ENCODE measurements around the gene HOXD10.

HOXD10 gene

DNA sequence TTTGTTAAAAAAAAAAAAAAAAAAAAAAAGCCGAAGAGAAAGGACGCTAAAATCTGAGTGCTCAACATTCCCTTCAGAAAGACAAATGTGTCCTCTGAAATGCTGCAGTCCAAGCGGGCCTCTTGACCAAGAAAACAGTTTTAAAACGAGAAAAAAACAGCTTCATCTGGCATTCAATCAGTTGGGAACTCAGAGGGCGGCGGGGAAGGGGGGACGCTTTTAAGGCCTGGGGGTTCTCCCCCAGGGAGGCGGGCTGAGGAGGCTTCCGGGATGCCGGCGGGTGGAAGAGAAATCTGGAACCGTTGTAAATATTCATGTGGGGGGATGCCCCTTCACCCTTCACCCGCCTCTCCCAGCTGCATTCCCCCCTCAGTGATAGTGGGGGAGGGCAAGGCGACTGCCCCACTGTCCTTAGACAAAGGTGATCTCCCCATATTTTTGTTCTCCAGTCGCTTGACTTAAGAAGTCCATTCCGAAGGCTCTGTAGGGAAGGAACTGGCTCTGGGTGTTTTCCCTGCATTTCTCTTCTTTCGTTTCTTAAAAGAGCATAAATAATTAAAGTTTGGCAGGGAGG lies 12.7 kb upstream of the HOXD10 start:
- TF ChIP-seq CTCF (IDR thresholded peaks at IDR 0.05; ENCODE audit: low read depth, low read length), result no peak
- DNase-seq (ENCODE audit: low read depth in 2 of 2), result no peak
- H3K4me3 ChIP-seq (replicated peaks in 1 of 2; ENCODE audit: low read depth in 2 of 2, low read length in 2 of 2), result no peak overlapping the region

DNA sequence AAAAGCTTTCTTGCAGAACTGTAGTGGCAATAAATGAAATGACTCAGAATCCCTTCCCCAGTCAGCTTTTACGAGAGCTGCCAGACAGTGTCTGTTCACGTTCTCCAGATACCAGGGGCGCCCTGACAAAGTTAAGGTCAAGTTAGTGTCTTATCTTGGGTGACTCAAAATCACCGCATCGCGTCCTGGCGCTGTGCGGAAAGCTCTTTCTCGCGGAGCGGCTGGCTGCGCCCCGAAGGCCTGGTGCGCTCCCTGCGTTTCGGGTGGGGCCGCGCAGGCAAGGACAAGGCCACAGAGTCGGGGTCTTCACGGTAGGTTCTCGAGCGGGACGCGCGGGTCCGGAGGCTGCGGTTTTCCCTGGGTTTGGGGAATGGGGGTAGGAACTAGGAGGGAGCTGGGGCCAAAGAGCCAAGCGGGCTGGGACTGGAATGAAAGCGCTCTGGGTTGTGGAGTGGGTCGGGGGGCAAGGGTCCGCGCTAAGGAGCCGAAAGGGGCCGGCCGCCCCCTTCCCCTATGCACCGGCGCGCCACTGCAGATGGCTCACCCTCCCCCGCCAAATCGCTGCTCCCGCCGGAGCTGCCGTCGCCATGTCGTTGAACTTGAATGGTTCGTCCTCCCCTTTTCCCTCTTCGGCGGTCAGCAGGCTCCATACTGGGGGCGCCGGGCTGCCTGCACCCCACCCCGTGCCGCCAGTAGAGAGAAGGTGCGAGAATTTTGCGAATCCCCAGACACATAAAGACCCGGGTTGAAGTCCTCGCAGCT lies 12.1 kb upstream of the HOXD10 start:
- TF ChIP-seq CTCF (IDR thresholded peaks at IDR 0.05; ENCODE audit: low read depth, low read length), result no peak
- DNase-seq (ENCODE audit: low read depth in 2 of 2), result no peak
- H3K4me3 ChIP-seq (replicated peaks in 1 of 2; ENCODE audit: low read depth in 2 of 2, low read length in 2 of 2), result no peak overlapping the region

DNA sequence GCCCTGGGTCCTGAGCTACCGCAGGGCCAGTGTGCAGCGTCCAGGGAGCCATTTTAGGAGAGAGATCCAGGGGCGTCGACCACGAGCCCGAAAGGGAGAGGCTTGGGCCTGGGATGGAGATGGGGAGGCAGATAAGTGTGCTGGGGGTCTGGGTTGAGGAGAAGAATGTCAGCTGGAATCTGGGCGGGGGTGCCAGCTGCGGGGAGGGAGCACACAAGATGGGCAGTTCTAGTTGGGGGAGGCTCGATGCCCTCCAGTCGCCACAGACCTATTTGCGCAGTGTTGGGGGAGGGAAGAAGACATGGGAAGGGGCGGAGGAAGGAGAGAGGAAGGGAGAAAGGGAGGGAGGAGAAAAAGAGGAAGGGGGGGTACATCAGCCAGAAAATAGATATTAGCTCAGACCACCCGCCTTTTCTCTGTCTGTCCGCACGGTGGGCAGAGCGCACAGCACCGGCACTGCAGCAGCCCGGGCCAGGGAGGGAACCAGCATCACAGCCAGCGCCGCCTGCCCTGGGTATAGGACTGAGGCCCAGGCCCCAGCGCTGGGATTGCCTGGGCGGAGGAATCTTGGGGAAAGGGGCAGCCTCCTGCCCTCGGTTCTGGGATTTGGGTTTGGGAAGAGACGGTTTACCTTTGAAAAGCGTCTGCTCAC lies 11.4 kb upstream of the HOXD10 start:
- no peak for DNase-seq (ENCODE audit: low read depth in 2 of 2)
- no peak overlapping the region for H3K4me3 ChIP-seq (replicated peaks in 1 of 2; ENCODE audit: low read depth in 2 of 2, low read length in 2 of 2)

DNA sequence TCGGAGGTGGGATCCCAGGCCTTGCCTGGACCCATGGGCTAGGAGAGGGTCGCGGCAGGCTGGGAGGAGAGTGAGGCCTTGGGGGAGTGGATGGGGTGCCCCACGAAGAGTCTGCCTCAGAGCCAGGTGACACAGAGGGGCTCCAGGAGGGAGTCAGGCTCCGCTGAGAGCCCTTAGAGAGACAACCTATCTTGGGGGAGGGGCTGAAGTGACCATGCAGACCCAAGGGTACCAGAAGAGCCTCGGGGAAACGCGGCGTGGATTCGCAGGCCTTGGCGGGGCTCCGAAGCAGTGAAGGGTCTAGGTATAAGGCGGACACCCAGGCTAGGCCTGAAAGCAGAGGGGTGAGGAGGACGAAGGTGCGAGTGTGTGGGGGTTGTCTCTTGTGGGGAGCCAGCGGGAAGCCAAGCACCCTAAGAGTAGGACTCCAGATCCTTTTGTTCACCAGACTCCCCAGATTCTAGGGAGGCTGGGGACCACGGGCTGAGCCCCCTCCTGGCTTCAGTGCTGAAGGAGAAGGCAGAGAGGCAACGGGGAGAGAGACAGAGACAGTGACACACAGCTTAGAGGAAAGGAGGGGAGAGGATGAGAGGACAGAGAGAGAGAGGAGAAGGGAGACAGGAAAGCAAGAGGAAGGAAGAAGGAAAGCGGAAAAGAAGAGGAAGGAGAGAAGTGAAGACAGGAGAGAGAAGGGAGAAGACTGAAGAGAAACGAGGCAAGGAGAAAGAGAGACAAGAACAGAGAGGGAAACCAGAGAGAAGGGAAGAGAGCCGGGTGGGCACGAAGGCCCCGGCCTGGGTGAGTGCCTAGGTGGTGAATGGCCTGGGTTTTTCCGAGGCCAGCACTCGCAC lies 10.6 kb upstream of the HOXD10 start:
- DNase-seq (ENCODE audit: low read depth in 2 of 2), result no peak
- no peak overlapping the region for H3K4me3 ChIP-seq (replicated peaks in 1 of 2; ENCODE audit: low read depth in 2 of 2, low read length in 2 of 2)

More for the DNA sequence above, 11.4 kb upstream of the HOXD10 start:
- no peak for TF ChIP-seq CTCF (IDR thresholded peaks at IDR 0.05; ENCODE audit: low read depth, low read length)

DNA sequence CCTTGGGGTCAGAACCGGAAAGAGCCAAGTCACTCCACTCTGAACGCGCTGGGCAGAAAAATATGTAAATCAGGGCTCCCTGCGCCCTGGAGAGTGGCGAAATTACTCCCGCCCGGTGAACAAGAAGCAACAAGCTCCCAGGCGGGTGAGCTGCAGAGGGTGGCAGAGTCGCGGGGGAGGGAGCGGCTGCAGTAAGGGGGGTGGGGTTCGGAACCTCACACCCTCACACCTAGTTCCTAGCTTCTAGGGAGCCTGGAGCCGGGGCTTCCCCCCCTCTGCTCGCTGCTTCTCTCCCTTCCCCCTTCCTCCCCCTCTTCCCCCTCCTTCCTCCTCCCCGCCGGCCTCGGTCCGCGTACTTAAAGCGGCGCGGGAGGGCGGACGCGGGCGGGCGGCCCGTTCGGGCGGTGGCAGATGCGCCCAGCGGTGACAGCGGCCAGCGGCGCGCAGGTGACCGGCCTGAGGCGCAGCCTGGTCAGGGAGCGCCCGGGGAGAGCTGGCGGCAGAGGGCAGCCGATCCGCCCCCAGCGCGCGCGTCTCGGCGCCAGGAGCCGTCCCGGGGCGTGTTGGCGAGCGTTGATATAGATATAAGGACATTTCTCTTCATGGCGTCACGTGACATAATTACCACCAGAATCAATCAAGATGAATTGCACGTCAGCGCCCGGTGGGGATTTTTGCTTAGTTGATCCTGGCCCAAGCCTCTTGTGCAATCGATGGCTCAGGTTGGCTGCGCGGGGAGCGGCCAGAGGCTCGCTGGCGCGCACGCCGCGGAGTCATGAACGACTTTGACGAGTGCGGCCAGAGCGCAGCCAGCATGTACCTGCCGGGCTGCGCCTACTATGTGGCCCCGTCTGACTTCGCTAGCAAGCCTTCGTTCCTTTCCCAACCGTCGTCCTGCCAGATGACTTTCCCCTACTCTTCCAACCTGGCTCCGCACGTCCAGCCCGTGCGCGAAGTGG lies 9.7 kb upstream of the HOXD10 start, which contains the start of gene HOXD11:
Gene HOXD11, plus strand, starts transcription at position 700 of the 959 bp plus-strand sequence. Its CDS starts 76 bp downstream, at position 776.
- no peak for TF ChIP-seq CTCF (IDR thresholded peaks at IDR 0.05; ENCODE audit: low read depth, low read length)
- H3K4me3 ChIP-seq (replicated peaks in 1 of 2; ENCODE audit: low read depth in 2 of 2, low read length in 2 of 2), result no peak within 1 kb of the TSS
- peak in 1 of 2 donors; percentile 24 for DNase-seq (ENCODE audit: low read depth in 2 of 2)

More for the DNA sequence above, 10.6 kb upstream of the HOXD10 start:
- TF ChIP-seq CTCF (IDR thresholded peaks at IDR 0.05; ENCODE audit: low read depth, low read length), result no peak
